ENCODE results near the gene CHAF1B. TPM values are rescaled to one million over a fixed set of nuclear protein-coding genes. Genes with fewer than 3 reads are reported as not detected.

CHAF1B gene
- polyA plus RNA-seq, 2 donors: 2.1 to 3.2 TPM

DNA sequence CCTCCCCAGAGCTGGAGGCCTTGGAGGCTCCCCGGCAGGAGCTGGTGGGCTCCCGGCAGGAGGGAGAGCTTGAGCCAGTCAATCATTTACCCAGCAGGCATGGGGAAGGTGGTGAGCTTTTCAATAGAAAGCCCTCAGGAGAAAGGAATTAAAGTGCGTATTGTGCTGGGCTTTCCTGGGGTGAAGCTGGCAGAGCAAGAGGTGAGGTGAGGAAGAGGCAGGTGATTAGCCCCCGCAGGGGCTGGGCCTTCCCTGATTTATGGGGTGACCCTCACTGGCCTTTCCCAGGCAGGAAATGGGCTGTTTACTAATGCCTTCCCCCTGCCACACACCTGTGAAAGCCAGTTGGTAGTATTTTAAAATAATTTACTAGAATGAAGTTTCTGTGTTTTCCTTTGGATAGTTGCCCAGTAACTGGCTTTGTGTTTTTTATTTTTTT lies 68.9 kb downstream of the CHAF1B start:
- WGBS, 2 donors: 24 to 28% methylated on average over 4 of the region's 4 CpGs
- Histone ChIP-seq H3K4me1 (ENCODE audit: control insufficient read depth in 2 of 2, insufficient read depth in 2 of 2, low read length in 1 of 2) (peaks cover 0 to 3% of the 10 kb centered on the region in 2 donors), H3K9me3 (ENCODE audit: control insufficient read depth in 2 of 2, insufficient read depth in 1 of 2, low read depth in 1 of 2, low read length in 1 of 2) (no peaks in the 10 kb centered on the region), H3K36me3 (ENCODE audit: control insufficient read depth in 2 of 2, insufficient read depth in 2 of 2, low read length in 1 of 2) (no peaks in the 10 kb centered on the region), H3K4me3 (ENCODE audit: low read depth in 1 of 2, low read length in 2 of 2) (no peak overlapping the region), H3K27me3 (ENCODE audit: control insufficient read depth in 1 of 2, insufficient read depth in 2 of 2, low read length in 2 of 2) (no peaks in the 10 kb centered on the region), H3K27ac (ENCODE audit: low read depth in 2 of 2, low read length in 1 of 2) (no peak overlapping the region)

DNA sequence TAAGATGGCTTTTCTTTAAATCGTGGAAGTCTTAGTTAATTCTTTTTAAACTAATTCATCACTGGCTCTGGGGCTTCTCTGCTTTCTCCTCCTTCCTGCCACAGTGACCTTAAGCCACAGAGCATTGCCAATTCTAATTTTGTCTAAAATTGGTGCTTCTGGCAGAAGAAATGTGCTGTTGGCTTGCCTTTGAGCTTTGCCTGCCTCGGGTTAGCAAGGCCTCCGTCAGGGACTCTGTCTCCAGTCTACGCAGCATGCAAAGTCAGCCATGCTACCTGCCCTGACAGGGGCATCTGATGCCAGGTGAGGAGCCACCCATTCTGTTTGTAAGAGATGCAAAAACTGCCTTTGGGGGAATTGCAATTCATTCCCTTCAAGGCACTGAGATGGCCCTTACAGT lies 69.5 kb downstream of the CHAF1B start:
- Histone ChIP-seq H3K4me1 (ENCODE audit: control insufficient read depth in 2 of 2, insufficient read depth in 2 of 2, low read length in 1 of 2) (peaks cover 0 to 3% of the 10 kb centered on the region in 2 donors), H3K27ac (ENCODE audit: low read depth in 2 of 2, low read length in 1 of 2) (no peak overlapping the region), H3K9me3 (ENCODE audit: control insufficient read depth in 2 of 2, insufficient read depth in 1 of 2, low read depth in 1 of 2, low read length in 1 of 2) (no peaks in the 10 kb centered on the region), H3K36me3 (ENCODE audit: control insufficient read depth in 2 of 2, insufficient read depth in 2 of 2, low read length in 1 of 2) (no peaks in the 10 kb centered on the region), H3K4me3 (ENCODE audit: low read depth in 1 of 2, low read length in 2 of 2) (no peak overlapping the region), H3K27me3 (ENCODE audit: control insufficient read depth in 1 of 2, insufficient read depth in 2 of 2, low read length in 2 of 2) (no peaks in the 10 kb centered on the region)
- 49 to 58% methylated on average over 4 of the region's 4 CpGs for WGBS, 2 donors

DNA sequence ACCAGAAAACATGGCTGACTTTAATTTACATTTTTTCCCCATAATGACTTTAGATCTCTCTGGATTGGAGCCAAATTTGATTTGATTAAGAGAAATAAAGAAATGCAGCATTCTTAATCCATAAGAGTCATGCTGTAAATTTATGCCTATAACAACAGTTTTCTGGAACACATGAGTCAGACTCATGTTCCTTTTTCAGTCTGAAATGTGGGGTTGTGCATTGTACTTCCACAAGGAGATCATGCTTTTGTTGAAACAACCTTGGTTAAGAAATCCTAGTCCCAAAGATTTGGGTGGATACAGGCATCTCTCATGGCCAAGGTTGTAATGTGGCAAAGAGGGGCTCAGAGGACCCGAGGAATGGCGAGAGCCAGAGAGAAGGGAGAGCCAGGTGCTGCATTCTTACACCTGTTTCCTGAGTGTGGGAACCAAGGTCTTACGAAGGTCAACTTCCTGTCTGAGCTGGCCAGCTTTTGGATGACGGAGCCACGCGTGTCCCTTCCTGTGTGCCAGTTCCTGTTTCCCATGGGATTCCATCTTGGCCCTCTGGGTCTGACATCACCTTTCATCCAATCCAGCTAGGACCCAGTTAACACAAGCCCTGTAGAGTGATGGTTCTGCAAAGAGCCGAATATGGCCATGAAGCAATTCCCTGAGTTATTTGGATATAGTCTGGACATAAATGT lies 71.7 kb downstream of the CHAF1B start:
- H3K27ac ChIP-seq (ENCODE audit: low read depth in 2 of 2, low read length in 1 of 2): no peak overlapping the region
- WGBS, 2 donors: 73 to 78% methylated on average over 7 of the region's 7 CpGs

DNA sequence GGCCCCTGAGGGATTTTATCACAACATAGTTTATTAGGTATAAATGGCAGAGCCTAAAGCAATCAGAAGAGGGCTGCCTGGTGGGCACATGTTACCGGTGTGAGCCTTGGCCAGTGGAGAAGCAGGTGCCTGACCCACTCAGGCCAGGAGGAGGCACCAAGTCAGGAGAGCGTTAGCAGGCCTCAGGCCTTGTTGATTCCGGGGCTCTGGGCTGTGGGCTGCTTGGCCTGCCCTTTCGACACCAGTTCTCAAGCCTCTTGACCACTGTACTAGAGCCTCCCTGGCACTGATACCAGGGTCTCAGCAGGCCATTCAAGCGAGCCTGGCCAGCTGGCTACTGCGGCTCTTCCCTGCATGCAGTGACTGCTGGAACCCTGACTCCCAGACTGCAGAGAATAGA lies 73.9 kb downstream of the CHAF1B start:
- 91 to 97% methylated on average over 6 of the region's 6 CpGs for WGBS, 2 donors
- no peak overlapping the region for H3K4me3 ChIP-seq (ENCODE audit: low read depth in 1 of 2, low read length in 2 of 2)
- peaks cover 0 to 8% of the 10 kb centered on the region in 2 donors for H3K4me1 ChIP-seq (ENCODE audit: control insufficient read depth in 2 of 2, insufficient read depth in 2 of 2, low read length in 1 of 2)
- H3K27me3 ChIP-seq (ENCODE audit: control insufficient read depth in 1 of 2, insufficient read depth in 2 of 2, low read length in 2 of 2): no peaks in the 10 kb centered on the region
- H3K36me3 ChIP-seq (ENCODE audit: control insufficient read depth in 2 of 2, insufficient read depth in 2 of 2, low read length in 1 of 2): no peaks in the 10 kb centered on the region
- no peak overlapping the region for H3K27ac ChIP-seq (ENCODE audit: low read depth in 2 of 2, low read length in 1 of 2)
- no peaks in the 10 kb centered on the region for H3K9me3 ChIP-seq (ENCODE audit: control insufficient read depth in 2 of 2, insufficient read depth in 1 of 2, low read depth in 1 of 2, low read length in 1 of 2)

More for the DNA sequence above, 71.7 kb downstream of the CHAF1B start:
- H3K9me3 ChIP-seq (ENCODE audit: control insufficient read depth in 2 of 2, insufficient read depth in 1 of 2, low read depth in 1 of 2, low read length in 1 of 2): no peaks in the 10 kb centered on the region
- no peaks in the 10 kb centered on the region for H3K36me3 ChIP-seq (ENCODE audit: control insufficient read depth in 2 of 2, insufficient read depth in 2 of 2, low read length in 1 of 2)
- no peak overlapping the region for H3K4me3 ChIP-seq (ENCODE audit: low read depth in 1 of 2, low read length in 2 of 2)
- no peaks in the 10 kb centered on the region for H3K27me3 ChIP-seq (ENCODE audit: control insufficient read depth in 1 of 2, insufficient read depth in 2 of 2, low read length in 2 of 2)
- H3K4me1 ChIP-seq (ENCODE audit: control insufficient read depth in 2 of 2, insufficient read depth in 2 of 2, low read length in 1 of 2): peaks cover 0 to 8% of the 10 kb centered on the region in 2 donors

DNA sequence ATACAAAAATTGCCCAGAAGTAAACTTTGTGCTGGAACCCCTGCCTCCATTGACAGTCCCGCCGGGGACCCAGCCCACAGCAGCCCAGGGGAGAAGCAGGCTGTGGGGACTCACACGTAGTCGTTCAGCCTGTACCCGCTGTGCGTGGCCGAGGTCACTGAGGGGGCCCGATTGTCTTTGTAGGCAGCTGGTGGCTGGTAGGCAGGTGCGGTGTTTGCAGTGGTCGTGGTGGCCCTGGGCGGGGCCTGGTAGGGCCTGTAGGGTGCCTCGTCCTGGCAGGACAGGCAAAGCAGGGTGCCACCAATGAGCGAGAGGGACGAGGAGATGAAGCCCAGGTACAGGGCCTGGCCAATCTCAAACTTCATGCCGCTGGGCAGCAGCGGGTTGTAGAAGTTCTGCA lies 75.7 kb downstream of the CHAF1B start:
- H3K36me3 ChIP-seq (ENCODE audit: control insufficient read depth in 2 of 2, insufficient read depth in 2 of 2, low read length in 1 of 2): no peaks in the 10 kb centered on the region
- 87 to 90% methylated on average over 16 of the region's 16 CpGs for WGBS, 2 donors
- peaks cover 0 to 5% of the 10 kb centered on the region in 2 donors for H3K4me1 ChIP-seq (ENCODE audit: control insufficient read depth in 2 of 2, insufficient read depth in 2 of 2, low read length in 1 of 2)
- H3K27me3 ChIP-seq (ENCODE audit: control insufficient read depth in 1 of 2, insufficient read depth in 2 of 2, low read length in 2 of 2): no peaks in the 10 kb centered on the region
- H3K4me3 ChIP-seq (ENCODE audit: low read depth in 1 of 2, low read length in 2 of 2): no peak overlapping the region
- H3K27ac ChIP-seq (ENCODE audit: low read depth in 2 of 2, low read length in 1 of 2): no peak overlapping the region
- no peaks in the 10 kb centered on the region for H3K9me3 ChIP-seq (ENCODE audit: control insufficient read depth in 2 of 2, insufficient read depth in 1 of 2, low read depth in 1 of 2, low read length in 1 of 2)

DNA sequence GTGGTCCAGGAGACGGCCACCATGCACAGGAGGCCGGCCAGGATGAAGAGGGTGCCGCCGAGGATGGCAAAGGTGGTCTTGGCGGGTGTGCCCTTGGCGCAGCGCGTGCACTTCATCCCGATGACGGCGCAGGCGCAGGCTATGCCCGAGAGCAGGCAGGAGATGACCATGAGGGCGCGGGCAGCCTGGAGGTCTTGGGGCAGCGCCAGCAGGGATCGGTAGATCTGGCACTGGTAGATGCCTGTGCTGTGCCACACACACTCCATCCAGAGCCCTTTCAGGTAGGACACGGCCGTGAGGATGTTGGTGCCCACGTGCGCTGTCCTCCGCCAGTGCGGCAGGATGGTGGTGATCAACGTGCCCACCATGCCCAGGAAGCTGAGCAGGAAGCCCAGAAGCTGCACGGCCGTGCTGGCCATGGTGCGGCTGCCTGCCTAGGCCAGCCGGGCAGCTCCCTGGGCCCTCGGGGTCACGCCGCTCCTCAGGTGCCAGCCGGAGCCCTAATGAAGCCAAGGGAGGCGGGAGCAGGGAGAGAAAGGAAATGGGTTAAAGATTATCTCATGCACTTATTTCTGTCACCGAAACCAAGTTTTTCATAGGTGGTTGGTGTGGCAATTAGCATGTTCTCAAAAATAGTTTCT lies 76.2 kb downstream of the CHAF1B start:
- Histone ChIP-seq H3K4me1 (ENCODE audit: control insufficient read depth in 2 of 2, insufficient read depth in 2 of 2, low read length in 1 of 2) (peaks cover 0 to 5% of the 10 kb centered on the region in 2 donors), H3K4me3 (ENCODE audit: low read depth in 1 of 2, low read length in 2 of 2) (no peak overlapping the region), H3K9me3 (ENCODE audit: control insufficient read depth in 2 of 2, insufficient read depth in 1 of 2, low read depth in 1 of 2, low read length in 1 of 2) (no peaks in the 10 kb centered on the region), H3K27me3 (ENCODE audit: control insufficient read depth in 1 of 2, insufficient read depth in 2 of 2, low read length in 2 of 2) (no peaks in the 10 kb centered on the region), H3K27ac (ENCODE audit: low read depth in 2 of 2, low read length in 1 of 2) (no peak overlapping the region), H3K36me3 (ENCODE audit: control insufficient read depth in 2 of 2, insufficient read depth in 2 of 2, low read length in 1 of 2) (no peaks in the 10 kb centered on the region)
- WGBS, 2 donors: 78 to 81% methylated on average over 29 to 34 of the region's 34 CpGs

DNA sequence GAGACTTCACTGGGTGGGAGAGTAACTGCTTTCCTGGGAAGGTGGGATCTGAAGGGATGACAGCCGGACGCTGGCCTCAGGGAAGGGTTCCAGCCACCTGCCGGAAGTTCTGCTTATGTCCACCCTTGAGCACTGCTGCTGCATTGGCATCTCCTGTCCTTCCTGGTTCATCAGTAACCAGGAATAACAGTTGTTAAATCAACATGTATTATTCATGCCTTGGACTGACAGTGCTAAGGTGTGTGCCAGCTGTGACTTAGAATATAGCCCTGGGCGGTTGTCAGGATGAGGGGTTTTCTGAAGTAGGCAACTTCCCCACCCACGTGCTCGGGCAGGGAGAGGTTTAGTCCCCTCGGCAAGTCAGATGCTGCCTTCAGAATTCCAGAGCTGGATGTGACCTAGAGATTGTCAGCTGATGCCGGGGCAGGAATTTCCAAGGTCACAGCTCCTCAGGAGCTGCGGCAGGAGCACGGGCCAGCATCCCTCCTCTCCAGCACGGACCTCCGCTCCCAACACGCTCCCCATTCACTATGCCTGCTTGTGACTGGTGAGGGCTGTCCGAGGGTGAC lies 76.8 kb downstream of the CHAF1B start:
- WGBS, 2 donors: 51% methylated on average over 14 of the region's 14 CpGs
- H3K4me1 ChIP-seq (ENCODE audit: control insufficient read depth in 2 of 2, insufficient read depth in 2 of 2, low read length in 1 of 2): peaks cover 0 to 5% of the 10 kb centered on the region in 2 donors
- no peaks in the 10 kb centered on the region for H3K36me3 ChIP-seq (ENCODE audit: control insufficient read depth in 2 of 2, insufficient read depth in 2 of 2, low read length in 1 of 2)
- no peaks in the 10 kb centered on the region for H3K27me3 ChIP-seq (ENCODE audit: control insufficient read depth in 1 of 2, insufficient read depth in 2 of 2, low read length in 2 of 2)
- no peak overlapping the region for H3K4me3 ChIP-seq (ENCODE audit: low read depth in 1 of 2, low read length in 2 of 2)
- H3K9me3 ChIP-seq (ENCODE audit: control insufficient read depth in 2 of 2, insufficient read depth in 1 of 2, low read depth in 1 of 2, low read length in 1 of 2): no peaks in the 10 kb centered on the region
- no peak overlapping the region for H3K27ac ChIP-seq (ENCODE audit: low read depth in 2 of 2, low read length in 1 of 2)

DNA sequence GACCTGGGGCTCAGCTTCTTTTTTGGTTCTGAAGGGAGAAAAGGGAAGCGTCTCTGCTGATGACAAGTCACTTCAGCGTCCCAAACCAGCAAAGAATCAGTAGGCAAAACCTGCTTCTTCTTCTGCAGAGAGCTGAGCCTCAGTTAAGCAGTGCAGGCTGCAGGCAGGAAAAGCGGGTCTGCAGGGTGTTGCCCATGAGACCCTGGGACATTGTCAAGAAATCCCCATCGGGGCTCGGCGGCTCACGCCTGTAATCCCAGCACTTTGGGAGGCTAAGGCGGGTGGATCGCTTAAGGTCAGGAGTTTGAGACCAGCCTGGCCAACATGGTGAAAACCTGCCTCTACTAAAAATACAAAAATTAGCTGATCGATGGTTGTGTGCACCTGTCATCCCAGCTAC lies 78.0 kb downstream of the CHAF1B start:
- no peaks in the 10 kb centered on the region for H3K36me3 ChIP-seq (ENCODE audit: control insufficient read depth in 2 of 2, insufficient read depth in 2 of 2, low read length in 1 of 2)
- no peak overlapping the region for H3K27ac ChIP-seq (ENCODE audit: low read depth in 2 of 2, low read length in 1 of 2)

DNA sequence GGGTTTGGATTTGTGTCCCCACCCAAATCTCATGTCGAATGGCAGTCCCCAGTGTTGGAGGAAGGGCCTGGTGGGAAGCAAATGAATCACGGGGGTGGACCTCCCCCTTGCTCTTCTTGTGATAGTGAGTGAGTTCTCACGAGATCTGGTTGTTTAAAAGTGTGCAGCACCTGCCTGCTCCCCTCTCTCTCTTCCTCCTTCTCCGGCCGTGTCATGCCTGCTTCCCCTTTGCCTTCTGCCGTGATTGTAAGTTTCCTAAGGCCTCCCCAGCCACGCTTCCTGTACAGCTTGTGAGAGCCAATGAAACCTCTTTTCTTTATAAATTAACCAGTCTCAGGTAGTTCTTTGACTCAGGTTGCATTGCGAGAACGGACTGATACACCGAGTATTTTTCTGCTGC lies 78.8 kb downstream of the CHAF1B start:
- peaks cover 0 to 5% of the 10 kb centered on the region in 2 donors for H3K4me1 ChIP-seq (ENCODE audit: control insufficient read depth in 2 of 2, insufficient read depth in 2 of 2, low read length in 1 of 2)
- H3K27ac ChIP-seq (ENCODE audit: low read depth in 2 of 2, low read length in 1 of 2): no peak overlapping the region
- no peaks in the 10 kb centered on the region for H3K27me3 ChIP-seq (ENCODE audit: control insufficient read depth in 1 of 2, insufficient read depth in 2 of 2, low read length in 2 of 2)
- WGBS, 2 donors: 66 to 75% methylated on average over 9 to 10 of the region's 10 CpGs
- no peaks in the 10 kb centered on the region for H3K9me3 ChIP-seq (ENCODE audit: control insufficient read depth in 2 of 2, insufficient read depth in 1 of 2, low read depth in 1 of 2, low read length in 1 of 2)
- H3K36me3 ChIP-seq (ENCODE audit: control insufficient read depth in 2 of 2, insufficient read depth in 2 of 2, low read length in 1 of 2): no peaks in the 10 kb centered on the region
- H3K4me3 ChIP-seq (ENCODE audit: low read depth in 1 of 2, low read length in 2 of 2): no peak overlapping the region

More for the DNA sequence above, 78.0 kb downstream of the CHAF1B start:
- H3K4me3 ChIP-seq (ENCODE audit: low read depth in 1 of 2, low read length in 2 of 2): no peak overlapping the region
- H3K9me3 ChIP-seq (ENCODE audit: control insufficient read depth in 2 of 2, insufficient read depth in 1 of 2, low read depth in 1 of 2, low read length in 1 of 2): no peaks in the 10 kb centered on the region
- peaks cover 0 to 5% of the 10 kb centered on the region in 2 donors for H3K4me1 ChIP-seq (ENCODE audit: control insufficient read depth in 2 of 2, insufficient read depth in 2 of 2, low read length in 1 of 2)
- H3K27me3 ChIP-seq (ENCODE audit: control insufficient read depth in 1 of 2, insufficient read depth in 2 of 2, low read length in 2 of 2): no peaks in the 10 kb centered on the region
- 88 to 91% methylated on average over 10 of the region's 10 CpGs for WGBS, 2 donors
